ENCODE measurements around the gene DGCR6.
"Not testable (repeated sequence)": the region's sequence is repeated elsewhere in the genome, so short reads cannot be mapped to it uniquely, and the experiment has no call there.

DGCR6 gene

GRCh38 chr22:18931905-18932652 lies 26.0 kb downstream of the DGCR6 start:
- no peak for DNase-seq

- no peak for DNase-seq
These were observed 27.8 kb downstream of the DGCR6 start for GRCh38 chr22:18933914-18934313.

GRCh38 chr22:18934688-18935087 lies 28.6 kb downstream of the DGCR6 start:
- DNase-seq = not testable (repeated sequence)

- DNase-seq = no peak
These were observed 29.9 kb downstream of the DGCR6 start, which contains the start of gene PRODH for GRCh38 chr22:18935889-18936529. Gene PRODH (minus strand): TSS chr22:18936293. CDS start chr22:18936287, 6 bp downstream.

GRCh38 chr22:18938691-18939090 lies 32.6 kb downstream of the DGCR6 start:
- DNase-seq = not testable (repeated sequence)

GRCh38 chr22:18947105-18947504 lies 41.0 kb downstream of the DGCR6 start:
- not testable (repeated sequence) for DNase-seq

DNA sequence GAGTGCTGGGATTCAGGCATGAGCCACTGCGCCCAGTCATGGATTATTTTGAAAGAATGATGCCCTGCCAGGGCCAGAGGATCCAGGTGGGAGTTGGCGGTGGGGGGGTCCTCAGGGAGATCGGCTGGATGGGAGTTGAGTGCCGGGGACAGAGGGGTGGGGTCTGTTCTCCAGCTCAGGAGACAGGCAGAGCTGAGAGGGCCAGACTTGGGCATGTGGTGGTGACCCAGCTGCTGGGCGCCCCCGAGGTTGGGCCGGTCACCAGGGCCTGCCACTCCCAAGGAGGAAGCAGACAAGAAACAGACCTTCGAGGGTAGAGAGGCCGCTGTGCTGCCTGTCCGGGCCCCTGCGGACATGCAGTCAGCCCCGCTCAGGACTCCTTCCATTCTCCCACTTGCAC lies 41.8 kb downstream of the DGCR6 start:
- DNase-seq = no peak

DNA sequence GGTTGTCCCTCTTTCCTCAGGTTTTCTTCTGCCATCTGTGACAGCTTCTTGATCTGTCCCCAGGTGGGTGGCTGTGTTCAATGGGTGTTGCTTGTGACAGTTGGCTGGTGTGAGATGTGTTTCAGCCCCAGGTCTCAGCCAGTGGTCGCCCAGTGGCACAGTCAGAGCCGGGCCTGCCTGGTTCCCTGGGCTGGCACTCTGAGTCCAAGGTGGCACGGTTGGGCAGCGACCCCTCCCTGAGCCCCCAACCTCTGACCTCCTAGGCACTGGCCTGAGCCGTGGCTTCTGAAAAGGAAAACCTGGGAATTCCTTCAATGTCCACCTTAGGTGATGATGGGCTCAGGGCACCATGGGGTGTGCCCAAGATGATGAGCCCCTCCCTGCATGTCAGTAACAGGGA lies 44.0 kb downstream of the DGCR6 start:
- no peak for DNase-seq

DNA sequence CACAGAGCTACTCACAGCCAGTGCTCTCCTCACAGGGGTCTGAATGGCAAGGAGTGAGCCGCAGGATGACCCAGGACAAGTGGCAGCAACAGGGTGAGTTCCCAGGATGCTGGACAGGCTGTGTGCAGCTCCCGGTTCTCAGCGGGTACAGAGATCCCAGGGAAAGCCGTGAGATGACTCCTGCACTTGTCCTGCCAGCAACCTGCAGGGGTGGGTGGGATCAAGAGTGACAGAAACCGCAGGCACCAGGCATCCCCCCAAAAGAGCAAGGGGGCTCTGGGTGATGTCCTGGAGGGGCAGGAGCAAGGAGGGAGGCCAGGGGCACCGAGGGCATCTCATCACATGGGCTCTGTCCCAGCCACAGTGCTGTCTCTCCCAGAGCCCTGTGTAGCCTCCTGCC lies 45.9 kb downstream of the DGCR6 start:
- DNase-seq = no peak

DNA sequence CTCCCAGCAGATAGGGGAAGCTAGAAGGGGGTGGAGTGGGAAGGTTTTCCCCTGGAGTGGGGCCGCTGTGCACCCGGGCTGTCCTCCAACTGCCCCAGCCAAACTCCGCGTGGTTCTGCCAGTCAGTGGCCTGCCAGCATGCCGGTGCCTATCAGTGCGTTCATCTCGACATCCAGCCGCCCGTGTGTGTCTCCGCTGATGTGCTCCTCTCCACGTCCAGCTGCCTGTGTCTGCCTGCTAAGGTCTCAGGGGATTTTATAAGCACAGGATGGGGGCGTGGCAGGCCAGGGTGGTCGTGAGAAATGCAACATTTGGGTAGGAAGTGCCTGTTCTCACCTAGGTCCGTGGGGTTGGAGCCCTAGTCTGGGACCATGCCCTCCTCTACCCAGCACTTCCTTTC lies 47.0 kb downstream of the DGCR6 start:
- DNase-seq = not testable (repeated sequence)

DNA sequence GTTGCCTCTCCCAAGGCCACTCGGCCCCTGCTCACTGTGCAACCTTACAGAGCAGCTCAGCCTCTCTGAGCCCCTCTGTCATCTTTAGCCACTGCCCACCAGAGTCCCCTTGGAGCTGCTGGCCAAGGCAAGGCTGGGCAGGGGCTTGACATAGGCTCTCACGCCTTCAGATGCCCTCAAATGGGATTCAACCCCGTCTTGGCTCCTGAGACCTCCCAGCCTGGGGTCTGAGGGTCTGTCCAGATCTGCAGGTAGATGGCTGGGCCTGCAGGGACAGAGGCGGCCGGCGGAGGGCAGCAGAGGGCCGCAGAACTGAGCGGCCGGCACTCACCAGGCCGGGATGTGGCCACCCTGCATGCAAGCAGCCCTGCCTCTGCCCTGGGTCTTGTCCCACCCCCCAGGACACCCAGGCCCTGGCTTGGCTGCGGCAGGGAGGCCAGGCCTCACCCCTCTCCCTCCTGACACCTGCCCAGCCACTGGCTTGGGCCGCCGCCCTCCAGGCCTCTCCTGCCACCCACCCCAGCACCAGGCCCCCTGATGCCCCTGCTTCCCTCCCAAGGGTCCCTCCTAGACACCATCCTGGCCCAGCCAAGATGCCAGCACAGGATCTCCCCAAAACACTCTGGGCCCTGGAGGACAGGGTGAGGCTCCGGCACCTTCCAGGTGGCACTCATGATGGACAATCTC lies 48.3 kb downstream of the DGCR6 start:
- not testable (repeated sequence) for DNase-seq

DNA sequence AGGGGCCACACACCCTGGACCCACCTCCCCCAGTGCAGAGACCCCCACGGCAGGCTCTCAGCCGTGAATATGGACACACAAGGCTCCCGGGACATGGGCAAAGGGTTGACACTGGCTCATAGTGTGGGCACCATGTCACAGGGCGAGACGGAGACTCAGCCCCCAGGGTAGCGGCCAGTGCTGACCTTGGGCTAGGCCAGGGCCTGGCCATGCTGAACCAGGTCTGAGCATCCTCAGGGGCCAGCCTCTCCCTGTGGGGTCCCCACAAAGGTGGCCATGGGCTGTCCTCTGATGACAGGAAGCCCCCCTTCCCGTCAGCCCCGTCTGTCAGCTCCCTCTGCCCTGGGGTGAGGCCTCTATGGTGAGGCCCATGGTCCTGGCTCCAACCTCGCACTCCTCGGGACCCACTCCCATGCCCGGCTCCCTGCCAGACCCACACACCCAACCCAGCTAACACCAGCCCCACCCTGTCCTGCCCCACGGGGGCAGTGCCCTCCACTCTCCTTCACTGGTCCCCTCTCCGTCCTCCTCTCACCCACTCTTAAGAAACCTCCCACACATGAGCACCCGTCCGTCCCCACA lies 49.0 kb downstream of the DGCR6 start:
- DNase-seq = no peak

DNA sequence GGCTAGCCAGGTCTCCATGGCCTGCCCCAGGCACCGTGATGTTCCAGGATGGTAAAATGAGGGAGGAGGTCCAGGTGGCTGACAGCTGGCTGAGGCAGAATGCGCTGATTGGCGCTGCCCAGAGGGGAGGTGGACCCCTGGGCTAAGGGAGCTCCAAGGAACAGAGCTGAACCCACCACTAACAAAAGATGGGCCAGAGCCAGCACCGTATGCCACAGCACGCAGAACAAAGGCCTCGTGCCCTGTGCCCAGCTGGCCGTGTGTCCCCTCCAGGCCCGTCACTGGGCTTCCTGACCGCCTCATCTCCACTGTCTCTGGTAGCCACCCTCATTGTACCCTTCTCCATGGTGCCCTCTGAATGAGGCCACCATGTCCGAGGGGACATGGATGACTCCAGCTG lies 49.6 kb downstream of the DGCR6 start:
- no peak for DNase-seq

DNA sequence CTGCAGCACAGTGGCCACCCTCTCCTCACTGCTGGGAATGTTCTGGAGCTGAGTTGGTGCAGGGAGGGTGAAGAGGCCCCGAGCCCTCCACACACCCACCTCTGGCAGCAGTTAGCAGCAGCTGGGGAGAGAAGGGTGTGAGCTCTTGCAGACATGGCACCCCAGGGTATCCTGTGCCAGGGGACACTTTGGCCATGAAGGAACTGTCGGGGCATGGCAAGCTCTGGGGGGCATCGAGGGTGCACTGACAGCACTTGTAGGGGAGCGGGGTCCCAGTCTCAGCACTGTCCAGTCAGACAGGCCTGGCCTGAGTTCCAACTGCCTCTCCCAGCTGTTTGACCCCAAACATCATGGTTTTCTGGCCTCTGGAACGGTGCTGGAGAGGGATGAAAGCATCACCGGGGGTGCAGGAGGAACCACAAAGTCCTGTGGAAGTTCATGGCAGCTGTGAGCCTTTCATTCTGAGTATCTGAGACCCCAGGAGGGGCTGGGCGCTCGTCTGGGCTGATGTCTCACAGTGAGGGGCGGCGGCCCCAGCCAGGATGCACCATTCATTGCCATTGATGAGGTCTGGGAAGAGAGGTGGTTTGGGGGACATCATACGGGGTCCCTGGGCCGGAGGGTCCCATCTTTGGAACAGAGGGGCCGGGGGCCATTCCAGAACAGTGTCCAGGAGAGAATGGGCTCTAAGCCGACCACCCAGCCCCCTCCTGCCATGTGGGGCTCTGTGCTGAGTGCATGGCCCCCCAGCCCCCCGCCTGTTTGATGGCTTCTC lies 50.2 kb downstream of the DGCR6 start:
- not testable (repeated sequence) for DNase-seq

DNA sequence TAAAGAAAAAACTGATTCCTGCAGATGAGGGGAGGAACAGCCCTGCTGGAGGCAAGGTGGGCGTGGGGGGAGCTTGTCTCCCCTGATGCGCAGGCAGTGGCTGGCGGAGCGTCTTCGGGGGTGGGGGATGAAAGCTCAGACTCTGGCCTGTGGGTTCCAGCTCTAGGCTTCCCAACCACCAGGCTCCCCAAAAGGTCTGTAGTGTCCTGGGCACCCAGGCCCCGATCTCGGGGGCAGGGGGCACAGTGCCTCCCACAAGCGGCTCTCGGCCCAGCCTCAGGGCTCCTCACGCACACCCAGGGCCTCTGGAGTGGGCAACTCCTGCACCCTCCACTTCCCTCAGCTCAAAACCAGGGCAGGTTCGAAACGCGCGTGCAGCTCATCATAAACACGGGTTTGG lies 50.8 kb downstream of the DGCR6 start:
- DNase-seq = not testable (repeated sequence)

GRCh38 chr22:18957621-18958320 lies 51.7 kb downstream of the DGCR6 start:
- not testable (repeated sequence) for DNase-seq

GRCh38 chr22:18958321-18958705 lies 52.2 kb downstream of the DGCR6 start:
- DNase-seq = not testable (repeated sequence)

- not testable (repeated sequence) for DNase-seq
These were observed 52.6 kb downstream of the DGCR6 start for GRCh38 chr22:18958738-18959137.

- not testable (repeated sequence) for DNase-seq
These were observed 53.1 kb downstream of the DGCR6 start for GRCh38 chr22:18959266-18959665.

DNA sequence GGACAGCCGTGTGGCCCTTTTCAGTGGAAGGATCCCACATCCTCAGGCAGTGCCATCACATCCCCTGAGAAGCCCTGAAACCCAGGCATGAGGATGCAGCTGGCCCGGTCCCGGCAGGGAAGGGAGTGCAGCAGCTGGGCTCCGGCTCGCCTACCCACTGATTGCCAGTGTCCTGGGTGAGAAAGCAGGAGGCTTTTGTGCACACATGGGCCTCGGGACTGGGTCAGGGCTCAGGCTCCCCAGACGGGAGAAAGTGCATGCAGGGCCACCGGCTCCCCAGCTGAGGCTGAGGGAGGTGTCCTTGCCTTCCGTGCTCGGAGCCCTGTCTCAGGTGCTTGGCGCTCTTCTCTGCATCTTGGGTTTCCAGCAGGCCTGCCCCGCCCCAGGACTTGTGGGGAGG lies 53.6 kb downstream of the DGCR6 start:
- not testable (repeated sequence) for DNase-seq

GRCh38 chr22:18960166-18960820 lies 54.2 kb downstream of the DGCR6 start:
- DNase-seq = not testable (repeated sequence)

Data from T1000 (cell line).